CD4-positive, alpha-beta T cell treated with Interleukin-12 subunit alpha and Interleukin-12 subunit beta, for 1 hour (primary cell): ENCODE measurements around the gene NR5A2.

ENCODE experiments used
- DNase-seq: peaks from one replicate; pipeline ENCODE4 v3.0.0-alpha.2; 2020

The NR5A2 gene

GRCh38 chr1:200036619-200037270 lies 9.2 kb downstream of the NR5A2 start:
- DNase-seq: no peak

GRCh38 chr1:200037501-200037900 lies 10.0 kb downstream of the NR5A2 start:
- no peak for DNase-seq

- DNase-seq: no peak
Measured at GRCh38 chr1:200037904-200038303, 10.4 kb downstream of the NR5A2 start.

- DNase-seq: no peak
Measured at GRCh38 chr1:200038325-200038980, 10.9 kb downstream of the NR5A2 start.

GRCh38 chr1:200038981-200039848 lies 11.7 kb downstream of the NR5A2 start:
- DNase-seq: no peak

- no peak for DNase-seq
Measured at GRCh38 chr1:200039849-200040474, 12.5 kb downstream of the NR5A2 start.

- DNase-seq: no peak
Measured at GRCh38 chr1:200040481-200041138, 13.1 kb downstream of the NR5A2 start.

- no peak for DNase-seq
Measured at GRCh38 chr1:200041337-200042118, 14.0 kb downstream of the NR5A2 start.

- DNase-seq: no peak
Measured at GRCh38 chr1:200042119-200042551, 14.6 kb downstream of the NR5A2 start.

GRCh38 chr1:200042552-200043335 lies 15.2 kb downstream of the NR5A2 start:
- no peak for DNase-seq

GRCh38 chr1:200043336-200043668 lies 15.8 kb downstream of the NR5A2 start:
- no peak for DNase-seq

GRCh38 chr1:200046115-200046514 lies 18.6 kb downstream of the NR5A2 start:
- DNase-seq: no peak

- DNase-seq: no peak
Measured at GRCh38 chr1:200048244-200048643, 20.7 kb downstream of the NR5A2 start.

- DNase-seq: no peak
Measured at GRCh38 chr1:200049810-200050209, 22.3 kb downstream of the NR5A2 start.

GRCh38 chr1:200051620-200052019 lies 24.1 kb downstream of the NR5A2 start:
- DNase-seq: no peak

- no peak for DNase-seq
Measured at GRCh38 chr1:200053091-200053490, 25.6 kb downstream of the NR5A2 start.

- DNase-seq: no peak
Measured at GRCh38 chr1:200053646-200054045, 26.1 kb downstream of the NR5A2 start.

- no peak for DNase-seq
Measured at GRCh38 chr1:200058341-200058740, 30.8 kb downstream of the NR5A2 start.

GRCh38 chr1:200062143-200062542 lies 34.6 kb downstream of the NR5A2 start:
- DNase-seq: no peak

GRCh38 chr1:200072636-200073285 lies 45.3 kb downstream of the NR5A2 start:
- DNase-seq: no peak

- DNase-seq: no peak
Measured at GRCh38 chr1:200073286-200073637, 45.8 kb downstream of the NR5A2 start.
